ENCODE data around the gene PGLYRP4.

- TF ChIP-seq, protein P1, sequence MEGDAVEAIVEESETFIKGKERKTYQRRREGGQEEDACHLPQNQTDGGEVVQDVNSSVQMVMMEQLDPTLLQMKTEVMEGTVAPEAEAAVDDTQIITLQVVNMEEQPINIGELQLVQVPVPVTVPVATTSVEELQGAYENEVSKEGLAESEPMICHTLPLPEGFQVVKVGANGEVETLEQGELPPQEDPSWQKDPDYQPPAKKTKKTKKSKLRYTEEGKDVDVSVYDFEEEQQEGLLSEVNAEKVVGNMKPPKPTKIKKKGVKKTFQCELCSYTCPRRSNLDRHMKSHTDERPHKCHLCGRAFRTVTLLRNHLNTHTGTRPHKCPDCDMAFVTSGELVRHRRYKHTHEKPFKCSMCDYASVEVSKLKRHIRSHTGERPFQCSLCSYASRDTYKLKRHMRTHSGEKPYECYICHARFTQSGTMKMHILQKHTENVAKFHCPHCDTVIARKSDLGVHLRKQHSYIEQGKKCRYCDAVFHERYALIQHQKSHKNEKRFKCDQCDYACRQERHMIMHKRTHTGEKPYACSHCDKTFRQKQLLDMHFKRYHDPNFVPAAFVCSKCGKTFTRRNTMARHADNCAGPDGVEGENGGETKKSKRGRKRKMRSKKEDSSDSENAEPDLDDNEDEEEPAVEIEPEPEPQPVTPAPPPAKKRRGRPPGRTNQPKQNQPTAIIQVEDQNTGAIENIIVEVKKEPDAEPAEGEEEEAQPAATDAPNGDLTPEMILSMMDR (IDR thresholded peaks at IDR 0.05) = no peak
- no peak for TF ChIP-seq ZFX (IDR thresholded peaks at IDR 0.05; ENCODE audit: borderline replicate concordance)
Measured at GRCh38 chr1:153372571-153372970, 23.9 kb upstream of the PGLYRP4 start.

Measured in 22Rv1 (cell line).